ENCODE measurements around the gene COTL1.

The COTL1 gene

GRCh38 chr16:84617791-84618580 is at the start of gene COTL1:
COTL1 (minus strand) TSS chr16:84618078; CDS start chr16:84617914, 164 bp downstream.
- no peak for FAIRE-seq

GRCh38 chr16:84665843-84666242 is 48.0 kb upstream of the COTL1 start:
- no peak for FAIRE-seq

- no peak for FAIRE-seq
Measured at GRCh38 chr16:84665359-84665758, 47.5 kb upstream of the COTL1 start.

GRCh38 chr16:84663433-84664101 is 45.7 kb upstream of the COTL1 start:
- FAIRE-seq, result no peak

- FAIRE-seq, result no peak
Measured at GRCh38 chr16:84662471-84662870, 44.6 kb upstream of the COTL1 start.

GRCh38 chr16:84661418-84662060 is 43.7 kb upstream of the COTL1 start:
- FAIRE-seq, result no peak

GRCh38 chr16:84660973-84661372 is 43.1 kb upstream of the COTL1 start:
- FAIRE-seq, result no peak

GRCh38 chr16:84659656-84660300 is 41.9 kb upstream of the COTL1 start:
- FAIRE-seq, result no peak

- FAIRE-seq, result no peak
Measured at GRCh38 chr16:84658690-84659089, 40.8 kb upstream of the COTL1 start.

- FAIRE-seq, result no peak
Measured at GRCh38 chr16:84657229-84657837, 39.5 kb upstream of the COTL1 start.

GRCh38 chr16:84656649-84657048 is 38.8 kb upstream of the COTL1 start:
- FAIRE-seq, result no peak

GRCh38 chr16:84654998-84655397 is 37.1 kb upstream of the COTL1 start:
- FAIRE-seq, result no peak

- FAIRE-seq, result no peak
Measured at GRCh38 chr16:84654238-84654637, 36.4 kb upstream of the COTL1 start.

- no peak for FAIRE-seq
Measured at GRCh38 chr16:84652566-84652965, 34.7 kb upstream of the COTL1 start.

- FAIRE-seq, result no peak
Measured at GRCh38 chr16:84650062-84650991, 32.4 kb upstream of the COTL1 start.

GRCh38 chr16:84649511-84649861 is 31.6 kb upstream of the COTL1 start:
- FAIRE-seq, result no peak

- FAIRE-seq, result no peak
Measured at GRCh38 chr16:84648595-84649510, 31.0 kb upstream of the COTL1 start.

- no peak for FAIRE-seq
Measured at GRCh38 chr16:84647828-84648594, 30.1 kb upstream of the COTL1 start, which contains the start of gene KLHL36. KLHL36 (plus strand) TSS chr16:84648511; CDS start chr16:84650868, 2,357 bp downstream.

GRCh38 chr16:84643674-84644073 is 25.8 kb upstream of the COTL1 start:
- no peak for FAIRE-seq

GRCh38 chr16:84643180-84643583 is 25.3 kb upstream of the COTL1 start:
- FAIRE-seq, result no peak
